NCI-H2196 (cell line): ENCODE measurements around the gene HOXA5.

Experiments used
- DNase-seq: peaks from one replicate; lab custom pipeline; 2025; ENCODE audit not compliant: unreplicated experiment; lab: John Stamatoyannopoulos, UW

The HOXA5 gene

GRCh38 chr7:27160546-27161213, 17.2 kb upstream of the HOXA5 start:
- DNase-seq: peak; percentile 79

GRCh38 chr7:27160145-27160545, 16.7 kb upstream of the HOXA5 start:
- DNase-seq: no peak

- no peak for DNase-seq
Measured at GRCh38 chr7:27159266-27160144, 16.0 kb upstream of the HOXA5 start.

GRCh38 chr7:27158436-27159265, 15.2 kb upstream of the HOXA5 start:
- no peak for DNase-seq

- no peak for DNase-seq
Measured at GRCh38 chr7:27157702-27158431, 14.4 kb upstream of the HOXA5 start.

- DNase-seq: no peak
Measured at GRCh38 chr7:27156916-27157701, 13.6 kb upstream of the HOXA5 start.

GRCh38 chr7:27156508-27156898, 13.0 kb upstream of the HOXA5 start, which contains the start of gene HOXA7:
HOXA7 (minus strand) TSS chr7:27156675; CDS start chr7:27156545, 130 bp downstream.
- DNase-seq: no peak

GRCh38 chr7:27155816-27156507, 12.5 kb upstream of the HOXA5 start:
- no peak for DNase-seq

GRCh38 chr7:27154901-27155815, 11.7 kb upstream of the HOXA5 start:
- DNase-seq: no peak

- no peak for DNase-seq
Measured at GRCh38 chr7:27154369-27154768, 10.9 kb upstream of the HOXA5 start.

- no peak for DNase-seq
Measured at GRCh38 chr7:27153526-27153925, 10.0 kb upstream of the HOXA5 start.

- DNase-seq: no peak
Measured at GRCh38 chr7:27152816-27153442, 9.4 kb upstream of the HOXA5 start.

- DNase-seq: no peak
Measured at GRCh38 chr7:27151931-27152815, 8.7 kb upstream of the HOXA5 start, which contains the start of gene HOXA3. HOXA3 (minus strand) TSS chr7:27152583; CDS start chr7:27110640, 41,943 bp downstream.

GRCh38 chr7:27151341-27151930, 8.0 kb upstream of the HOXA5 start:
- no peak for DNase-seq

- peak; percentile 83 for DNase-seq
Measured at GRCh38 chr7:27150568-27151340, 7.3 kb upstream of the HOXA5 start.
